GM20431 (cell line): ENCODE results near the gene SHF.

Experiments
- in situ Hi-C: fragments of 300-500 bp; cut with MseI, MboI; formaldehyde crosslinking; loops from one replicate; pipeline ENCODE4 v1.15.0; 2020; ENCODE audit warnings: low sequenced_read_pairs; ENCODE audit not compliant: unreplicated experiment

The SHF gene

DNA sequence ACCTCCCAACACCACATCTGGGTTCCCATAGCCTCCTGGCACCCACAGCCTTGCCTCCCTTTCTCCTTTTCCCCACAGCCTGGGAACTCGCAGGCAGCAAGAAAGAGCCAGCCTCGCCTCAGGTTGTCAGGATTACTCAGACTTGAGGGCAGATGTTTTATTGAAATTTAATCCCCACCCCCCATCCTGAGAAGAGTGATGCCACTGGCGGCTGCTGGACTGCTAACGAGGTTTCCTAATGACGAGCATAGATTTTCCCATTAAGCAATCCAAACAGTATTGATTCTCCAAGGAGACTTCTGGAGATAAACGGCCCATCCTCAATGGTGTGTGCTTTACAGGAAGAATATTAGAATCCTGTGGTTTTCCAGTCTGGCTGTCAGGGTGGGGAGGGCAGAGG, 13.7 kb downstream of the SHF start:
- in situ Hi-C loops: no loop called here

DNA sequence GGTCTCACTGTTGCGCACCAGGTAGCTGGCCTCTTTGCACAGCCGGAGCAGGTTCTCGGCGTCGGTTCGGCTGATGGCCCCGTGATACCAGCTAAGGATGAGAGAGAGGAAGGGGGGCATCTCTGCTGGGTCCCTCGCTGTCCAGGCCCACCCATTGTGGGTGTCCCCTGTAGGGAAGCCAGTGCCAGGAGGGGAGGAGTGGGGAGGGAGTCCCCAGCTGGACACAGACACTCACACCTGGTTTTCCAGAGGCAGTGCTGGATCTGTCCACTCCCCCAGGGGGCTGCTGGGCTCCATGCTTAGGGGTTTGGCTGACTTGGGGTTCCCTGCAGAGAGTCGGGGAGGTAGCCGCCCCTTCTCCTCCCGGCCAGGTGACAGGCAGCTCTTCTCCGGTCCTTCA, 15.9 kb downstream of the SHF start:
- in situ Hi-C loops: no loop called here

DNA sequence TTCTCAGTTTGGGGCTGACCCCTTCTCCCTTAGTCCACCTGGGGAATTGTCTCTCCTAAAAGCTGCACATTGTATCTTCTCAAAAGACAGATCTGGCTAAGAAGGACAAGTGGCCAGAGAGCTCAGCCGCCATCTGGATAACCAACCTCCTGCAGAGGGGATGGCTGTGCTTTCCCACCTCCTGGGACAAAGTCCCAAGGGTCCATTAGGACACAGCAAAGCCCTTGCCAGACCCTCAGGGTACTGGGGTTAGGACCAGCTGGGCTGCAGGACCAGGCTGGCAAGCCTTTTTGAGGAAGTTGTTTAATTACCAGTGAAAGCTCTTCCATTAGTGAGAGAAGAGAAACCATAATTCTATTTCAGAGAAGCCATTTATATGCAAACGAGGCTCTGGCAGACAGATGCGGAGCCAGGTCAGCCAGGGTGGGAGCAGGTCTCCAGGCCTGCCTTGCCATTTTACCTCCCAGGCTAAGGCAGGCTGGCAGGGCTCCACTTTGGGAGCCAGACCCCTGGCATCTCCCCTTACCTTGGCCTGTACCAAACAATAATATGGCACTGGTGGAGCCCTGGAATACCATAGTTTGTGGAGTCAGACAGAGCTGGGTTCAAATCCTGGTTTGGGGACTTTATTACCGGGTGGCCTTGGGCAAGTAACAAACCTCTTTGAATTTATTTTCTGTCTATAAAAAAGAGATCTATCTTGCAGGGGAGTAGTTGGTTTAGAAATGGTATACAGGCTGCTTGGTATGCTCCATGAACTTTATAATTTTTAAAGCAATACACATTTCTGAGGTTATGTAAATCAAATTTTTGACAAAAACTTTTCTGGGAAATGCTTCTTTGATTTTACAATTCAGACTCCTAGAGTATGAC, 17.9 kb downstream of the SHF start:
- in situ Hi-C loops: no loop called here

DNA sequence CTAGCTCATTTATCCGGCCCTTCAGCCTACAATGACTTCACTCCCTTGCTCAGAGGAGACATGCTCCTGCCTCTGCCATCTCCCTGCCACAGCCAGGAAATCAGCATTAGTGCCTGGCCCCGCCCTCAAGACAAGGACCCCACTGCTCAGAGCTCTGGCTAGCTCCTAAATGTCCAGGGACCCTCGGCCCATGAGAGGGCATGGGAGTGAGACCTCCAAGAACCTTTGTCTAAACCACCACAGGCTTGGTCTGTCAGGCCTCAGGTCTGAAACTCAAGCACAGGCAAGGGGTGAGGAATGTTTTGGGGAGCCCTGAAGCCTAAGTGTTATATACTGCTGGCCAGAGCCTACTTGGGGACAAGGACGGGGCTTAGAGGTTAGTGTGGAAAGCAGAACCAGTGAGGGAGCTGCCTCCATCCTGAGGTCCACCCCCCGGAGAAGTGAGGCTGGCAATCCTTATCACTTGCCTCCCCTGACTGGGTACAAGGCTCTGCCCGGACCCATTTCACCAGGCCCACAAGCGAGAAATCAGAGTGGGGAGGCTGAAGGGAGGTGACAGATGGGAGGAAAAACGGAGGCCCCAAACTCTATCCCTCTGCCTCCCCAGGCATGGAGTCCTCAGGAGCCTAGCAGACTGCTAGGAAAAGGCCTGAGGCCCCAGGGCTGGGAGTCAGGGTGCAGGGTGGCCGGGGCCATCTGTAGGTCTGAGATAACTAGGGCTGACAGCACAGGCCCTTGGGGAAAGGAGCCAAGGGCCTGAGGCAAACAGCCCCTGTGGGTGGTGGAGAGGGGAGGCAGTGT, 18.8 kb downstream of the SHF start:
- in situ Hi-C loops: no loop called here

DNA sequence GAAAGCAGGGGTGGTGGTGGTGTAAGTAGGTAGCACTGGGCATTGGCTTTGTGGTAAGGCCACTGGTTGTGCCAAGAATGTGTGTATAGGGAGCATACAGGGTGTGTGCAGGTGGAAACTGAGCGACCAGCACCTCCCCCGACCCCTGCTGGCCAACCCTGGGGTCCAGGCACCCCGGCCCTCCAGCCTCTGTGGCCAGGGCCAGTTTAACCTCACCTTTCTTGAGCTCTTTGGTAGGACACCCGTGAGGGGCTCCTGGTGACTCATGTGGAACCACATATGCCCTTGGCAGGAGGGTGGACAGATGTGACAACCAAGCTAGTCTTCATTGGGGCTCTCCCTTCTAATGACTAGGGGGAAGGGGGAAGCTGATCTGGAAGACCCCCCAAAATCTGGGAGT, 19.5 kb downstream of the SHF start:
- in situ Hi-C loops: no loop called here

DNA sequence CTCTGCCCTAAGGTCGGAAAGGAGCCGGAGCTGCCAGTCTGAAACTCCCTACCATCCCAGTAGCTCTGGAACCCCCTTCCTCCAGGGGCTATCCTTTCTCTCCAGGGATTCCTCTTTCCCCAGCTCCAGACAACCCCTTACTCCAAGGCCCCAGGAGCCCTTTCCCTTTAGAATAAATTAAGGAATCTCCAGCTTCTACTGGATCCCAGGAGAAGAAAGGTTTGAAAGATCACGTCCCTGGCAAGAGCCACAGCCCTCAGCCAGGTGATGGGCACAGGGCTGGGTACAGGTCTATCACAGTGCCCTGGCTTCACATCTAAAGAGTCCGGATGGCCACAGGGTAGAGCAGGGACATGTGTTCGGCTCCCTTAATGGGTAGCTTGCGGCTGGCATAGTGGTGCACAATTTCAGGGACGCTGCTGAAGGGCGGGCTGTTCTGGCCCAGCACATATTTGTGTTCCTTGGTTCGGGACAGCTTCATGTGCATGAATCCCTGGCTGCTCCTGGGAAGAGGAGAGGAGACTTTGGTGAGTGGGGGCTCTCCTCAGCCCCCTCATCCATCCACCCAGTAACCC, 20.0 kb downstream of the SHF start:
- in situ Hi-C loops: no loop called here

DNA sequence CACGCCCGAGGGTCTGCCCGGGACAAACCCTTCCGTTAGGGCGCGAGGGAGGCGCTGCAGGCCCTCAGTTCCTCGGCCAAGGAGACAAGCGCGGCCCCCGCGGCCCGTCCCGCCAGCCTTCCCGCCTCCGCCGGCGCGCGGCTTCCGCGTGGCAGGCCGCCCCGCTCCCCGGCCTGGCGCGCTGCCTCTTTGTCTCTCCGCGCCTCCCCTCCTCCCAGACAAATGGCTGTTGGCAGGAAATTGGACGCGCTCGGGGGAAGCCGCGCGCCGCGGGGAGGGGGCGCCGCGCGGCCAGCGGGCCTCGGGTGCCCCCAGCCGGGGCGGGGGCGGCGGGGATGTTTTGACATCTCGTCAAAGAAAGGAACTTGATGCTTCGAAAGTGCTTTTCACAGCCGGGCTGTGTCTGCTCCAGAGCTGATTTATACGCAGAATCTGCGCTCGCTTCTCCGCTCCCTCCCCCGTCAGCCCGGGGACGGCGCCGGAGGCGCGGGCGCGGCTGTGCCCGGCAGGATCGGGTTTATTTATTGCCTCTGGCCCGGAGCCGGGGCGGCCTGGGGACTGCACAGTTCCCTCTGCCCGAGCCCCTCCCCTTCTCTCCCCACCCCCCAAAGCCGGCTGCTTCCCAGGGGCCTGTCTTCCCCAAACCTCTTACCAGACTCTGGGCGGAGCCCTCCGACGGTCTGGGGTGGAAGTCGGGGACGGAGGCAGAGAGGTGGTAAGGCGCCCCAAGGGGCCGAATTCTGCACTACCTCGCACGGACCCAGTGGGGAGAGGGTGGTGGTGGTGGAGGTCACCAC, 20.7 kb downstream of the SHF start:
- in situ Hi-C loops: no loop called here

DNA sequence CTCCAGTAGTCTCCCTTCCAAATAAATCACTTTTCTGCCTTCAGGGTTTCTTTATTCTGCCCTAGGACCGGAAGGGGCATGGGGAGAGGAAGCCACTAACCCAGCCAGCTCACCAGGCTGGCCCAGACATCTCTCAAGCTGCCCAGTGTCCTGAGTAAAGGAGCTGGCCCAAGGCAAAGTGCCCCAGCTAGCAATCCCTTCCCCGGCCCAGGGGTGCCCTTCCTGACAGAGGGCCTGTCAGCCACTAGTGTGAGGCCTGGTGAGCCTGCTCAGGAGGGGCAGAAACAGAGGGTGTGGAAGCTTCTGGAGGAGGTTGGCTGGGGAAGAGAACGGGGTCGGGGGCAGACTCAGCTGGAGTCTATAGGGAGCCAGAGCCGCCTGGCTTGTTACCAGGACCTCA, 22.2 kb downstream of the SHF start:
- in situ Hi-C loops: no loop called here

DNA sequence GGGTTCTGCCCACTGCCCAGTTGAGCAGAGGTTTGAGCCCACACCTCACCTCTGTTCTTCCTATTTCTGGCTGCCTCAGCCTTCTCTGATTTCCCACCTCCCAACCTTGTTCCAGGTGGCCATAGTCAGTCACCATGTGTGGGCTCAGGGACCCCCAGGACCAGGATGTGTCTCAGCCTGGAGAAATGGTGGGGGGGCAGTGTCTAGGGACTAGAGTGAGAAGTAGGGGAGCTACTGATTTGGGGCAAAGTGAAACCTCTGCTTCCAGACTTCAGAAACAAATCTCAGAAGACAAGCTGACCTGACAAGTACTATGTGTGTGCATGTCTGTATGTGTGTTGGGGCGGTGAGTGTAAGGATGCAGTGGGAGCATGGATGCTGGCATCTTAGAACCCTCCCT, 22.9 kb downstream of the SHF start:
- in situ Hi-C loops: no loop called here

DNA sequence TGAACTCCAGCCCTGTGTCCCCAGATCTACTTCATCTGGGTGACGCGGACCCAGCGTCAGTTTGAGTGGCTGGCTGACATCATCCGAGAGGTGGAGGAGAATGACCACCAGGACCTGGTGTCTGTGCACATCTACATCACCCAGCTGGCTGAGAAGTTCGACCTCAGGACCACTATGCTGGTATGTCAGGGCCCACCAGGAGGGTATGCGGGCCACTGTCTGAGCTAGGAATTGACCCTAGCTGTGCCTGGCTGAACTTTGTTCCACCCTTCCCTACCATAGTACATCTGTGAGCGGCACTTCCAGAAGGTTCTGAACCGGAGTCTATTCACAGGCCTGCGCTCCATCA, 24.3 kb downstream of the SHF start:
- in situ Hi-C loops: no loop called here

DNA sequence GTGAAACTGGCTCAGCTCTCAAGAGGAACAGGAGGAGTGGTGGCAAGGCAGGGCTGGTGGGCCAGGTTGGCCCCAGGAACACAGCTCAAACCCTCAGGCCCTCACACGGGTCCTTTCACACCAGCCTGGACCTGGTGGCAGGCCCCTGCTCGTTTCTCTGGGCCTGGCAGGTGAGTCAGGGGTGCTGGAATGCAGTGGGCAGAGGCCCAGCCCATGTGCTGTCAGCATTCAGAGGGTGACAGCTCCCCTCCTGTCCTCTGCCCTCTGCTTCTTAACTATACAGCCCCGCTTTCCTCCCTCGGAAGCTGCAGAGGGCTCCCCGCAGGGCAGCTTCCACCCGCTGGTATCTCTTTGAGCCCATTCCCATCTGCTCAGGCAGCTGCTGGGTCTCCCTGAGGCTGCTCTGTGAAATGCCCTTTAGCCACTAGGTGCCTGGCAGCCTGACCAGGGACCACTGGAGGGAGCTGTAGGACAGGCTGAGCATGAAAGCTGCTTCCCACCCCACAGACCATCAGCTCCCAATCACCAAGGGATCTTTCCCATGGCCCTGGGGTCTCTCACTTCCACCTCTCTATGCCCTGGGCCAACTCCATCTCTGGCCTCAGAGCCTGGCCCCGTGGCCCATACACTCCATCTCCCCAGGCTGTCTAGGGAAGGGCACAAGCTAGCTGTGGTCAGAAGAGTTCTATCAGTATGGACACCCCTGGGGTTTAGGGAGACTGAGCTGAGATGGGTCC, 24.8 kb downstream of the SHF start:
- in situ Hi-C loops: no loop called here

DNA sequence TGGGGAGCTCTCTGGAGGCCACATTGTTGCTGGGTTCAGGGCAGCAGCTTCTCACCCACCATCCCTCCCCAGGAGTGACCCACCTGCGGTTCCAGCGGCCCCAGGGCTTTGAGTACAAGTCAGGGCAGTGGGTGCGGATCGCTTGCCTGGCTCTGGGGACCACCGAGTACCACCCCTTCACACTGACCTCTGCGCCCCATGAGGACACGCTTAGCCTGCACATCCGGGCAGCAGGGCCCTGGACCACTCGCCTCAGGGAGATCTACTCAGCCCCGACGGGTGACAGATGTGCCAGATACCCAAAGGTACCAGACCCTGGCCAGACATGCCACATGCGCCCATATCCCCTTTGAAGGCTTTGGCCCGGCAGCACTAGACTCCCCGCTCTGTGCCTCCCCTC, 26.1 kb downstream of the SHF start:
- in situ Hi-C loops: no loop called here

DNA sequence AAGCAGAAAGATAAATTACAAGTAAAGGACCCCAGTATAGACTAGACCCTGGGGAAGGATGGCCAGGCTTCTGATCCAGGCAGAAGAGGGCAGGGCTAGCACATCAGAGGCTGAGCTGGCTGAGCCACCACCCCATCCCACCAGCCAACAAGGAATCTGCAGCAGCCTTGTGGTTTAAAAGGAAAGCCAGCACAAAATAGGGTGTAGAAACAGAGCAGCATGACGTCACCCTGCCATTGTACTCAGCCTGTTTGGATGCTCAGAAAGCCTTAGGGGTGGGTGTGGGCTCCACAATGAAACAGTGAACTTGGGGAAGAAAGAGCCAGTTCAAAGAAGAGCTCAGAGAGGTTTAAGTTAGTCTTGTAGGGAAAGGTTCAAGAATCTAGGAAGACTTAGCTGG, 29.8 kb downstream of the SHF start:
- in situ Hi-C loops: no loop called here

DNA sequence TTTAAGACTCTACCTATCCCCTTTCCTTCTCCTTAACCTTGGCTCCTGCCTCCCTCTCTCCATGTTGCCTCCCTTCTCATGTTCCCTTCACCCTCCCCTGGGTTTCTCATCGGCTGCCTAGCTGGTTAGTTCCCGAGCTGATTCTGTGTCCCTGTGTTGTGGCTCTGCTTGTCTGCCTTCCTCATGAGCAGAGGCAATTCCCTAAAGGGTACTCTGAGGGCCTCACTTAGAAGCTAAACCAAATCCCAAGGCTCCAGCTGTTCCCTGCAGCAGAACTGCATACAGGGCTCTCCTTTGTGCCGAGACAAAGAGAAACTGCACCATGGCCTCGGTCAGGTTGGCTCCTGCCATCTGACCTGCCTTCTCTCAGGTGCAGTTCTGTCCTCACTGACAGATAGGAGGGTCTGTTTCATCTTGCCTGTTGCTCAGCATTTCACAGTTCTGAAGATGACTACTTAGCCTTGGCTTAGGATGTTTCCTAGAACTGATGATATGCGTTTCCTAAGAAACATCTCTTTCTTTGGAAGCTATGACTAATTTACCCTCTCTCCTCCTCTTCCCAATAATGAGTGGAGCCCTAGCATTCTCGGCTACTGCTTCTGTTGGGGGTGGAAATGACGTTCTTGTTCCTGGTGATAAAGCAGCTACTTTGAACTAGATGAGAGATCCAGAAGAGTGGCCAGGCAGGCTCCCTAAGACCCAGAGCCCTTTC, 30.9 kb downstream of the SHF start:
- in situ Hi-C loops: no loop called here

DNA sequence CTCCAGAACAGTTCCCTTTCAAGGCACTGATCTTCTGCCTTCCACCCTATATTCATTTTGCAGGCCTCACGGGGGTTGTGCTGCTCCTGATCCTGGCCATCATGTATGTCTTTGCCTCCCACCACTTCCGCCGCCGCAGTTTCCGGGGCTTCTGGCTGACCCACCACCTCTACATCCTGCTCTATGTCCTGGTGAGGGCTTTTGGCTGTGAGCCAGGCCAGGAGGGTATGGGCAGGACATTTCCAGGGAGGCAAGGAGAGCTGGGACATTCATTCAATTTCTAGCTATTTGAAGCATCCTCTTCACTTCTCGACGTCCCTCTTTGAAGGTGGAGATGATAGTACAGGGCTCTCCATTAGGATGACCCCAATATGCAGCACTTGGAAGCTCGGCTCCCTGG, 32.0 kb downstream of the SHF start:
- in situ Hi-C loops: no loop called here

DNA sequence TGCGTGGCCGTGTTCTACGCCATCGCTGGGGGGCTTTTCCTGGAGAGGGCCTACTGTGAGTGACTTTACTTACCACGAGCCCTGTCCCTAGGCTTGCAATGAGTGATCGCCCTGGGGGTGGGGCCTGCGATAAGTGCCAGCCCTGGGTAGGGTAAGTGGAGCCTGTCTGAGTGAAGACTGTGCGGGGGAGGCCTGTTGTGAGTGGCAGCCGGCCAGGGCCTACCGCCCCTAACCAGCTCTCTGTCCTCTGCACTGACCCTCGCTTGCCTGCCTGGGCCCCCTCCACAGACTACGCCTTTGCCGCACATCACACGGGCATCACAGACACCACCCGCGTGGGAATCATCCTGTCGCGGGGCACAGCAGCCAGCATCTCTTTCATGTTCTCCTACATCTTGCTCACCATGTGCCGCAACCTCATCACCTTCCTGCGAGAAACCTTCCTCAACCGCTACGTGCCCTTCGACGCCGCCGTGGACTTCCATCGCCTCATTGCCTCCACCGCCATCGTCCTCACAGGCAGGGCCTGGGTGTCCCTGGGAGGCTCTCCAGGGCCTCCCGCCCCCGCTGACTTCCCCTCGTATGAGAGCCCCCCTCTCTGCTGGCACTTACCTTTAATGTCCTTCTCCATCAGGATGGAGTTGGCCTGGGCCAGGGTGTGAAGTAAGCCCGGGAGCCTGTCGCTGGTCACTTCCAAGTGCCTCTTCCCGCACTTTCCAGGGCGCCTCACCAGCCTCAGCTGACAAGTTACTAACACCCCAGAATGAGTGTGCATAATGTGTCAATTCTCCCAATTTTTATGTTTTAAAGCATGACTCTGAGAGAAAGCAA, 35.6 kb downstream of the SHF start:
- in situ Hi-C loops: no loop called here

DNA sequence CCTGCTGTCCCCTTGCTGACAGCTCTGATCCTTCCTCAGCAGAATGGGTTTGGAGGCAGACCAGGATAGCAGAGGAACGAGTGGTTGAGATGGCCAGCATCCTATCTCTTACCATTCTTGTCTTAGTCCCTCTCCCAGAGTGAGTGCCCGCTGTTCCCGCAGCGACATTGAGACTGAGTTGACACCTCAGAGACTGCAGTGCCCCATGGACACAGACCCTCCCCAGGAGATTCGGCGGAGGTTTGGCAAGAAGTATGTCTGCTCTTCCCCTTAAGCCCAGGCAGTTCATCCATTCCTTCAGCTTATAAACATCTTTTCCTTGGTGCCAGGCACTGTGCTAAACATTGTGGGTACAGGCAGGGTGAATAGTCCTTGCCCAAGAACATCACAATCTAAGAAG, 36.8 kb downstream of the SHF start:
- in situ Hi-C loops: no loop called here

DNA sequence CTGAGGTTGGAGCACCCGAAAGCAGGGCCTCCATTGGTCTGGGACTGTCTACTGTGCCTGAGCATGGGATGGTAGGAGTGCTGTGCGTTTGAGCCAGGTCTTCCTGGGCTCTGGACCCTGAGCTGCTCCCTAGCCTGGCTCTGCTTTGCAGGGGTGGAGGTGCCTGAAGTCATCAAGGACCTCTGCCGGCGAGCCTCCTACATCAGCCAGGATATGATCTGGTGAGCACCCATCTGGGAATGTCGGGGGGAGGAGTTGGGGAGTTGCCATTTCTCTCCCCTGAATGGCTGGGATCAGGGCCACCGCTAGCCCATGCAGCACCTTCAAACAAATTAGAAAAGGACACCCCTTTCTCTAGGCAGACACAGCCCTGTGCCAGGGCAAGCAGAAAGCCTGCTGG, 37.3 kb downstream of the SHF start:
- in situ Hi-C loops: no loop called here
